Ishikawa (cell line): ENCODE data around the gene SCFD2.

Experiments
- CEBPB ChIP-seq: IDR thresholded peaks from 2 replicates; pipeline ENCODE4 v1.6.1; 2012
- CREB1 ChIP-seq: IDR thresholded peaks from 2 replicates; pipeline ENCODE4 v1.6.1; 2012; ENCODE audit warnings: low read depth
- EGR1 ChIP-seq: IDR thresholded peaks from 2 replicates; pipeline ENCODE4 v1.6.1; 2012
- EP300 ChIP-seq: IDR thresholded peaks from 2 replicates; pipeline ENCODE4 v1.6.1; 2012; ENCODE audit warnings: borderline replicate concordance
- FOXM1 ChIP-seq: IDR thresholded peaks from 2 replicates; pipeline ENCODE4 v1.6.1; 2012; ENCODE audit warnings: low read depth, borderline replicate concordance
- NFIC ChIP-seq: IDR thresholded peaks from 2 replicates; pipeline ENCODE4 v1.6.1; 2012
- RAD21 ChIP-seq: IDR thresholded peaks from 2 replicates; pipeline ENCODE4 v1.6.1; 2012; ENCODE audit warnings: low read depth
- TAF1 ChIP-seq: IDR thresholded peaks from 2 replicates; pipeline ENCODE4 v1.6.1; 2012; ENCODE audit warnings: low read depth, mild to moderate bottlenecking
- TCF12 ChIP-seq: IDR thresholded peaks from 2 replicates; pipeline ENCODE4 v1.6.1; 2012; ENCODE audit warnings: low read depth
- TEAD4 ChIP-seq: IDR thresholded peaks from 2 replicates; pipeline ENCODE4 v1.6.1; 2012
- YY1 ChIP-seq: IDR thresholded peaks from 2 replicates; pipeline ENCODE4 v1.6.1; 2012; ENCODE audit warnings: low read depth
- ZBTB7A ChIP-seq: IDR thresholded peaks from 2 replicates; pipeline ENCODE4 v1.6.1; 2012; ENCODE audit warnings: low read depth
- TF ChIP-seq, protein P1 (sequence below): IDR thresholded peaks from 2 replicates; pipeline ENCODE4 v1.6.1; 2012
- TF ChIP-seq, protein P2 (sequence below): IDR thresholded peaks from 2 replicates; pipeline ENCODE4 v1.6.1; 2012; ENCODE audit warnings: low read depth, mild to moderate bottlenecking
- TF ChIP-seq, protein P3 (sequence below): IDR thresholded peaks from 2 replicates; pipeline ENCODE4 v1.6.1; 2012

Gene SCFD2

DNA sequence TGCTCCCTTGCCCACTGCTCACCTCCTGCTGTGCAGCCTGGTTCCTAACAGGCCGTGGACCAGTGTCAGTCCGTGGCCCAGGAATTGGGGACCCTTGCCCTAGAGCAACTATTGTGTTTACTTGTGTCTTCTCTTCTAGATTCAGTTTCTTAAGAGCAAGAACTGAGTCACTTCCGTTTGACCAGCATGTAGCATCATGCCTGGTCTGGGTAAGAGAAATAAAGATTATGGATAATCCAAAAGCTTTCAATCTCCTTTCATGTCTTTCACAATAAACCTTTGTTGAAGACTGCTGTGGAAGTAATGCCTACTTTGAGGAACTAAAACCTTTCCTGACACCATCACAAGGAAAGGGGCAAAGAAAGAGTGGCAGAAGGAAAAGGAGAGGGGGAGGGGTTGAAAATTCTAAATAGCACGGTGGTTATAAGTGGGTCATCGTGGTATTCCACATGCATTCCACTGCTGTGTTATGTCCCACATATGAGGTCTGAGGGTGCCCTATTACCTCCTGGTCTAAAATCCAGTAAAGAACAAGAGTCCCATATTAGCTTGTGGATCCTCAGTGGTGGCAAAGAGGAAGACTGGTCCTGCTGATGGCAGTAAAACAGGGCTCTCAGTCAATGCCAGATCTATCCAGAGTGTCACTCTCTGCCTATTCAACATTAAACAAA, 370.4 kb downstream of the SCFD2 start:
- TF ChIP-seq, protein P1, sequence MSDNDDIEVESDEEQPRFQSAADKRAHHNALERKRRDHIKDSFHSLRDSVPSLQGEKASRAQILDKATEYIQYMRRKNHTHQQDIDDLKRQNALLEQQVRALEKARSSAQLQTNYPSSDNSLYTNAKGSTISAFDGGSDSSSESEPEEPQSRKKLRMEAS: no peak
- TF ChIP-seq EGR1 (no peak), TEAD4 (no peak), FOXM1 (no peak), CREB1 (no peak), NFIC (no peak), TAF1 (no peak), ZBTB7A (no peak), TCF12 (no peak)

DNA sequence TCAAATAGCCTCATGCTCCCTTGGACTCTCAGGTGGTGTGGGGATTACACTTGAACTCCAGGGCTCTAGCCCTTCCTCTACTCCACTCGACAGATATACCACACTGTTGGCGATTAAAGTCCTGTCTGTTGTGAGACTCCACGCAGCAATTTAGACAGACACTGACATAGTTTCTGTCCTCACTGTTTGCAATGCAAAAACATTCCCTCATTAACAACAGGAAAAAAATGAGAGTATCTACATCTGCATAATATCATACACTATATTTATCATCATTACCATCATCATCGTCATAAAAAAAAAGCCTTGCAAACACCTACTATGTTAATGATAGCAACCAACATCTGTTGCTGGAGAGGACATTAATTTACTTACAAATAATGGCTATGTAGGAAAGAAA, 371.3 kb downstream of the SCFD2 start:
- TF ChIP-seq, protein P2, sequence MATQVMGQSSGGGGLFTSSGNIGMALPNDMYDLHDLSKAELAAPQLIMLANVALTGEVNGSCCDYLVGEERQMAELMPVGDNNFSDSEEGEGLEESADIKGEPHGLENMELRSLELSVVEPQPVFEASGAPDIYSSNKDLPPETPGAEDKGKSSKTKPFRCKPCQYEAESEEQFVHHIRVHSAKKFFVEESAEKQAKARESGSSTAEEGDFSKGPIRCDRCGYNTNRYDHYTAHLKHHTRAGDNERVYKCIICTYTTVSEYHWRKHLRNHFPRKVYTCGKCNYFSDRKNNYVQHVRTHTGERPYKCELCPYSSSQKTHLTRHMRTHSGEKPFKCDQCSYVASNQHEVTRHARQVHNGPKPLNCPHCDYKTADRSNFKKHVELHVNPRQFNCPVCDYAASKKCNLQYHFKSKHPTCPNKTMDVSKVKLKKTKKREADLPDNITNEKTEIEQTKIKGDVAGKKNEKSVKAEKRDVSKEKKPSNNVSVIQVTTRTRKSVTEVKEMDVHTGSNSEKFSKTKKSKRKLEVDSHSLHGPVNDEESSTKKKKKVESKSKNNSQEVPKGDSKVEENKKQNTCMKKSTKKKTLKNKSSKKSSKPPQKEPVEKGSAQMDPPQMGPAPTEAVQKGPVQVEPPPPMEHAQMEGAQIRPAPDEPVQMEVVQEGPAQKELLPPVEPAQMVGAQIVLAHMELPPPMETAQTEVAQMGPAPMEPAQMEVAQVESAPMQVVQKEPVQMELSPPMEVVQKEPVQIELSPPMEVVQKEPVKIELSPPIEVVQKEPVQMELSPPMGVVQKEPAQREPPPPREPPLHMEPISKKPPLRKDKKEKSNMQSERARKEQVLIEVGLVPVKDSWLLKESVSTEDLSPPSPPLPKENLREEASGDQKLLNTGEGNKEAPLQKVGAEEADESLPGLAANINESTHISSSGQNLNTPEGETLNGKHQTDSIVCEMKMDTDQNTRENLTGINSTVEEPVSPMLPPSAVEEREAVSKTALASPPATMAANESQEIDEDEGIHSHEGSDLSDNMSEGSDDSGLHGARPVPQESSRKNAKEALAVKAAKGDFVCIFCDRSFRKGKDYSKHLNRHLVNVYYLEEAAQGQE: no peak
- TF ChIP-seq RAD21 (no peak), CEBPB (no peak), EGR1 (no peak), ZBTB7A (no peak), CREB1 (no peak), YY1 (no peak), TEAD4 (no peak), TCF12 (no peak), TAF1 (no peak), EP300 (no peak), FOXM1 (no peak), NFIC (no peak)
- TF ChIP-seq, protein P1: no peak
- TF ChIP-seq, protein P3, sequence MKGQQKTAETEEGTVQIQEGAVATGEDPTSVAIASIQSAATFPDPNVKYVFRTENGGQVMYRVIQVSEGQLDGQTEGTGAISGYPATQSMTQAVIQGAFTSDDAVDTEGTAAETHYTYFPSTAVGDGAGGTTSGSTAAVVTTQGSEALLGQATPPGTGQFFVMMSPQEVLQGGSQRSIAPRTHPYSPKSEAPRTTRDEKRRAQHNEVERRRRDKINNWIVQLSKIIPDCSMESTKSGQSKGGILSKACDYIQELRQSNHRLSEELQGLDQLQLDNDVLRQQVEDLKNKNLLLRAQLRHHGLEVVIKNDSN: no peak

DNA sequence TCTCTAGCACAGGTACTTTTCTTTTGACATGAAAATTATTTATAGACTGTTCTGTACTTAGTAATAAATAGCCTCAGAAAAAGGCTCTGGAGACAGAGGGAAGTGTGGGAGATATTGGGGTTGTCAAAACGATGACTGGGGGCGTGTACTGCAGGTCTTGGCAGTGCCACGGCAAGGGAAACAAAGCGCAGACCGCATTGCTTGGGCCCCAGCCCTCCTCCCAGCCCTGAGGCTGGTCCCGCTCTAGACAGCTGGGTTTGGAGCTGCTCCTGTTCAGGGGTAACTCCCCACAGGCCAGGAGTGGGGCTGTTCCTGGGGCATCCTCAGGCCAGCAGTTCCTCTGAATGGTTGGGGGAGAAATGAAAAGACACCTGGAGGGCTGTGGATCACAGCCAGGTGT, 372.1 kb downstream of the SCFD2 start:
- TF ChIP-seq FOXM1 (no peak), CREB1 (no peak), ZBTB7A (no peak), YY1 (no peak), TEAD4 (no peak), TAF1 (no peak), RAD21 (no peak), CEBPB (no peak), TCF12 (no peak), EP300 (no peak), EGR1 (no peak), NFIC (no peak)
- TF ChIP-seq, protein P3: no peak
- TF ChIP-seq, protein P1: no peak
- TF ChIP-seq, protein P2: no peak

DNA sequence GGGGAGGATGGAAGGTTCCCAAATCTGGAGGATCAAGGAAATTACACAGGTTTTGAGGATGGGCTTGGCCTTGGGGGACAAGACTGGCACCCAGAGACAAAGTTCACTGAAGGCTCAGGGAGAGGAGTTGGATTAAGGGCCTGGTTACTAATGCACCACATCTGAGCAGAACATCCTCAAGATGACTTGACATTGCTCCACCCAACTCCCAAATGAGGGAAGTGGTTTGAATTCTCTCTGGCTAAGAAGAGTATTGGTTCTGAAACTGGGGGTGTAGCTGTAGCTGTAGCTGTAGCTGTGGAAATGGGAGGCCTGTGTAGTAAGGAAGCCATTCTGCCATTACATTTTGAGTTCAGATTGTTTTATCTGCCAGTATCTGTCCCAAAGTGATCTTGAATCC, 374.4 kb downstream of the SCFD2 start:
- no peak for TF ChIP-seq EGR1
- TF ChIP-seq, protein P3: no peak
- no peak for TF ChIP-seq TEAD4
- no peak for TF ChIP-seq YY1
- TF ChIP-seq CEBPB: no peak
- no peak for TF ChIP-seq CREB1
- no peak for TF ChIP-seq FOXM1
- TF ChIP-seq EP300: no peak
- TF ChIP-seq, protein P2: no peak
- no peak for TF ChIP-seq ZBTB7A
- TF ChIP-seq, protein P1: no peak
- TF ChIP-seq TCF12: no peak
- TF ChIP-seq TAF1: no peak
- no peak for TF ChIP-seq NFIC
- TF ChIP-seq RAD21: no peak
